K562 (cell line): ENCODE measurements around the gene HBB. TPM values are rescaled to one million over a fixed set of nuclear protein-coding genes. Genes with fewer than 3 reads are reported as not detected.

Experiments used
- ARHGAP35 ChIP-seq: fragments of 450-650 bp; IDR thresholded peaks from 2 replicates; pipeline ENCODE4 v1.6.1; 2018; ENCODE audit not compliant: partially characterized antibody
- ARNT ChIP-seq, 2 experiments: fragments of 450-650 bp; IDR thresholded peaks; 2 replicates each; pipeline ENCODE4 v1.6.1; 2016; ENCODE audit warnings: mild to moderate bottlenecking in 1 of 2
- CTBP1 ChIP-seq: fragments of 450-650 bp; IDR thresholded peaks from 2 replicates; pipeline ENCODE4 v1.6.1; 2016; ENCODE audit warnings: borderline replicate concordance
- GATA2 ChIP-seq: sonication (generic); formaldehyde crosslinking; IDR thresholded peaks from 2 replicates; pipeline ENCODE4 v1.4.0; 2020; ENCODE audit warnings: mild to moderate bottlenecking, missing genetic modification reagents
- MYC ChIP-seq, 2 experiments: fragments of 250-450 bp in 1 of 2; sonication (Bioruptor Pico) in 1 of 2; IDR thresholded peaks; 2 replicates each; pipeline versions ENCODE4 v1.5.1 to v1.6.1; 2012 to 2021; ENCODE audit warnings: low read depth in 2 of 2, borderline replicate concordance in 1 of 2, improper control_type of control experiment in 1 of 2, low read length in 1 of 2, mild to moderate bottlenecking in 1 of 2, moderate library complexity in 1 of 2
- NFXL1 ChIP-seq: fragments of 450-650 bp; formaldehyde crosslinking; IDR thresholded peaks from 2 replicates; pipeline ENCODE4 v1.4.0; 2021; ENCODE audit warnings: mild to moderate bottlenecking
- SIX5 ChIP-seq, 2 experiments: IDR thresholded peaks; 2 replicates each; pipeline ENCODE4 v1.6.1; 2011; ENCODE audit warnings: low read length in 2 of 2, borderline replicate concordance in 1 of 2, low read depth in 1 of 2, mild to moderate bottlenecking in 1 of 2, moderate library complexity in 1 of 2; ENCODE audit not compliant: insufficient read depth in 1 of 2
- SMARCA4 ChIP-seq: fragments of 450-650 bp; IDR thresholded peaks from 2 replicates; pipeline ENCODE4 v1.6.1; 2016
- SRF ChIP-seq, 2 experiments: fragments of 250-450, 450-650 bp in 1 of 2; sonication (Bioruptor Pico) in 1 of 2; sonication (generic) in 1 of 2; formaldehyde crosslinking; IDR thresholded peaks; 2 replicates each; pipeline versions ENCODE4 v1.5.0 to v1.5.1; 2020 to 2022; ENCODE audit warnings: mild to moderate bottlenecking in 1 of 2, missing genetic modification reagents in 1 of 2
- SRSF1 ChIP-seq: fragments of 200-400 bp; formaldehyde crosslinking; IDR thresholded peaks from 2 replicates; pipeline ENCODE4 v1.6.1; 2017; ENCODE audit warnings: mild to moderate bottlenecking, low read depth, low read length, moderate library complexity
- TAF9B ChIP-seq: fragments of 450-650 bp; IDR thresholded peaks from 2 replicates; pipeline ENCODE4 v1.6.1; 2018; ENCODE audit warnings: mild to moderate bottlenecking; ENCODE audit not compliant: partially characterized antibody
- ZC3H8 ChIP-seq: fragments of 450-650 bp; IDR thresholded peaks from 2 replicates; pipeline ENCODE4 v1.6.1; 2017
- ZNF197 ChIP-seq: fragments of 200-800 bp; sonication (Bioruptor generic); IDR thresholded peaks from 2 replicates; pipeline ENCODE4 v1.6.1; 2016; ENCODE audit warnings: low read depth, missing genetic modification characterization, missing compliant biosample characterization
- ZNF274 ChIP-seq: IDR thresholded peaks from 2 replicates; pipeline ENCODE4 v1.6.1; 2011; ENCODE audit warnings: low read depth, mild to moderate bottlenecking, low read length, moderate library complexity, borderline replicate concordance
- ZNF316 ChIP-seq: fragments of 450-650 bp; IDR thresholded peaks from 2 replicates; pipeline ENCODE4 v1.6.1; 2016
- polyA plus RNA-seq, 8 experiments: library from polyadenylated mRNA; depleted of rRNA in 4 of 8; stranded (reverse) in 5 of 8; unstranded in 3 of 8; fragments of >200 nt; fragmentation: Nextera tagmentation in 2 of 8; fragmentation: Illumina TruSeq in 1 of 8; extraction: Ambion mirVana in 2 of 8; extraction: Trizol in 1 of 8; gene quantifications; 2 replicates each; pipeline versions ENCODE4 v1.2.1 to v1.2.3, GENCODE V29; 2011 to 2014; ENCODE audit warnings: inconsistent platforms in 1 of 8, missing spikeins in 1 of 8
- total RNA-seq, 7 experiments: library from RNA; depleted of rRNA in 6 of 7; stranded (reverse); fragments of >200 nt in 6 of 7; fragmentation: Illumina TruSeq in 2 of 7; extraction: Trizol in 2 of 7; gene quantifications; 2 replicates each; pipeline versions ENCODE4 v1.2.1 to v1.2.3, GENCODE V29; 2011 to 2021; ENCODE audit warnings: low replicate concordance in 1 of 7
- TF ChIP-seq, protein P1 (sequence below): fragments of 200-400 bp; formaldehyde crosslinking; IDR thresholded peaks from 2 replicates; pipeline ENCODE4 v1.6.1; 2017; ENCODE audit warnings: mild to moderate bottlenecking, low read depth, low read length, moderate library complexity
- TF ChIP-seq, protein P2 (sequence below): fragments of 450-650 bp; IDR thresholded peaks from 2 replicates; pipeline ENCODE4 v1.7.1; 2018; ENCODE audit warnings: mild to moderate bottlenecking, low read depth; ENCODE audit not compliant: partially characterized antibody
- TF ChIP-seq, protein P3 (sequence below): fragments of 450-650 bp; IDR thresholded peaks from 2 replicates; pipeline ENCODE4 v1.6.1; 2017; ENCODE audit warnings: antibody characterized with exemption, mild to moderate bottlenecking
- TF ChIP-seq, protein P4 (sequence below): sonication (generic); formaldehyde crosslinking; IDR thresholded peaks from 2 replicates; pipeline ENCODE4 v1.8.1; 2023; ENCODE audit warnings: mild to moderate bottlenecking, missing genetic modification reagents

HBB gene
- total and polyA plus RNA-seq, 9 of the 15 experiments (the other 6 are each of a cell fraction or from before 2014, with no cell fraction given), result 0.33 to 3.4 (median 1.2) TPM; not detected in 2

DNA sequence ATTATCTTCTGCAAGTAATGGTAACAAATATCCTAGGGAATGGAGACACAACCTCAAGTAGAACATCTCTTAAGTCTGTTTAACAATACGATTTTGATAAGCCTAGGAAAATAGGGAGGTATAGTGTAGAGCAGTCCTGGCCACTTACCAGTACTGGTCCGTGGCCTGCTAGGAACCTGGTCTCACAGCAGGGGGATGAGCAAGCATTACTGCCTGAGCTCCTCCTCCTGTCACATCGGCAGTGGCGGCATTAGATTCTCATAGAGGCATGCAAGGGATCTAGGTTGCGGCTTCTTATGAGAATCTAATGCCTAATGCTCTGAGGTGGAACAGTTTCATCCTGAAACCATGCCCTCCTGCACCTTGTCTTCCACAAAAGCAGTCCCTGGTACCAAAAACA, 30.8 kb downstream of the HBB start (continued):
- TF ChIP-seq ZNF316 (peak; percentile 63), TAF9B (no peak), SRSF1 (no peak), SMARCA4 (peak; percentile 30; the same call in 1 of the 2 replicates), ZNF197 (CRISPR knock-in tag) (no peak), GATA2 (no peak), SIX5 (IDR thresholded peaks at IDR 0.05; ENCODE audit: borderline replicate concordance in 1 of 2, insufficient read depth in 1 of 2, low read depth in 1 of 2, low read length in 2 of 2) (no peak), ARNT (IDR thresholded peaks at IDR 0.05) (0 out of 4 replicates have a peak, but pooled peaks of 1 of the 2 experiments have one; percentile 21), MYC (IDR thresholded peaks at IDR 0.05; ENCODE audit: low read depth, low read length) (peak; percentile 33; the same call in 1 of the 2 replicates), MYC (CRISPR knock-in tag; IDR thresholded peaks at IDR 0.05; ENCODE audit: borderline replicate concordance, low read depth) (no peak), ARHGAP35 (no peak), ZNF274 (no peak), ZC3H8 (no peak), SRF (CRISPR knock-in tag; IDR thresholded peaks at IDR 0.05) (no peak), NFXL1 (CRISPR knock-in tag) (no peak), CTBP1 (peak; percentile 29; the same call in 1 of the 2 replicates)
- TF ChIP-seq, protein P1, sequence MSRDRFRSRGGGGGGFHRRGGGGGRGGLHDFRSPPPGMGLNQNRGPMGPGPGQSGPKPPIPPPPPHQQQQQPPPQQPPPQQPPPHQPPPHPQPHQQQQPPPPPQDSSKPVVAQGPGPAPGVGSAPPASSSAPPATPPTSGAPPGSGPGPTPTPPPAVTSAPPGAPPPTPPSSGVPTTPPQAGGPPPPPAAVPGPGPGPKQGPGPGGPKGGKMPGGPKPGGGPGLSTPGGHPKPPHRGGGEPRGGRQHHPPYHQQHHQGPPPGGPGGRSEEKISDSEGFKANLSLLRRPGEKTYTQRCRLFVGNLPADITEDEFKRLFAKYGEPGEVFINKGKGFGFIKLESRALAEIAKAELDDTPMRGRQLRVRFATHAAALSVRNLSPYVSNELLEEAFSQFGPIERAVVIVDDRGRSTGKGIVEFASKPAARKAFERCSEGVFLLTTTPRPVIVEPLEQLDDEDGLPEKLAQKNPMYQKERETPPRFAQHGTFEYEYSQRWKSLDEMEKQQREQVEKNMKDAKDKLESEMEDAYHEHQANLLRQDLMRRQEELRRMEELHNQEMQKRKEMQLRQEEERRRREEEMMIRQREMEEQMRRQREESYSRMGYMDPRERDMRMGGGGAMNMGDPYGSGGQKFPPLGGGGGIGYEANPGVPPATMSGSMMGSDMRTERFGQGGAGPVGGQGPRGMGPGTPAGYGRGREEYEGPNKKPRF, result no peak
- TF ChIP-seq, protein P2, sequence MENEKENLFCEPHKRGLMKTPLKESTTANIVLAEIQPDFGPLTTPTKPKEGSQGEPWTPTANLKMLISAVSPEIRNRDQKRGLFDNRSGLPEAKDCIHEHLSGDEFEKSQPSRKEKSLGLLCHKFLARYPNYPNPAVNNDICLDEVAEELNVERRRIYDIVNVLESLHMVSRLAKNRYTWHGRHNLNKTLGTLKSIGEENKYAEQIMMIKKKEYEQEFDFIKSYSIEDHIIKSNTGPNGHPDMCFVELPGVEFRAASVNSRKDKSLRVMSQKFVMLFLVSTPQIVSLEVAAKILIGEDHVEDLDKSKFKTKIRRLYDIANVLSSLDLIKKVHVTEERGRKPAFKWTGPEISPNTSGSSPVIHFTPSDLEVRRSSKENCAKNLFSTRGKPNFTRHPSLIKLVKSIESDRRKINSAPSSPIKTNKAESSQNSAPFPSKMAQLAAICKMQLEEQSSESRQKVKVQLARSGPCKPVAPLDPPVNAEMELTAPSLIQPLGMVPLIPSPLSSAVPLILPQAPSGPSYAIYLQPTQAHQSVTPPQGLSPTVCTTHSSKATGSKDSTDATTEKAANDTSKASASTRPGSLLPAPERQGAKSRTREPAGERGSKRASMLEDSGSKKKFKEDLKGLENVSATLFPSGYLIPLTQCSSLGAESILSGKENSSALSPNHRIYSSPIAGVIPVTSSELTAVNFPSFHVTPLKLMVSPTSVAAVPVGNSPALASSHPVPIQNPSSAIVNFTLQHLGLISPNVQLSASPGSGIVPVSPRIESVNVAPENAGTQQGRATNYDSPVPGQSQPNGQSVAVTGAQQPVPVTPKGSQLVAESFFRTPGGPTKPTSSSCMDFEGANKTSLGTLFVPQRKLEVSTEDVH, result no peak
- TF ChIP-seq, protein P3, sequence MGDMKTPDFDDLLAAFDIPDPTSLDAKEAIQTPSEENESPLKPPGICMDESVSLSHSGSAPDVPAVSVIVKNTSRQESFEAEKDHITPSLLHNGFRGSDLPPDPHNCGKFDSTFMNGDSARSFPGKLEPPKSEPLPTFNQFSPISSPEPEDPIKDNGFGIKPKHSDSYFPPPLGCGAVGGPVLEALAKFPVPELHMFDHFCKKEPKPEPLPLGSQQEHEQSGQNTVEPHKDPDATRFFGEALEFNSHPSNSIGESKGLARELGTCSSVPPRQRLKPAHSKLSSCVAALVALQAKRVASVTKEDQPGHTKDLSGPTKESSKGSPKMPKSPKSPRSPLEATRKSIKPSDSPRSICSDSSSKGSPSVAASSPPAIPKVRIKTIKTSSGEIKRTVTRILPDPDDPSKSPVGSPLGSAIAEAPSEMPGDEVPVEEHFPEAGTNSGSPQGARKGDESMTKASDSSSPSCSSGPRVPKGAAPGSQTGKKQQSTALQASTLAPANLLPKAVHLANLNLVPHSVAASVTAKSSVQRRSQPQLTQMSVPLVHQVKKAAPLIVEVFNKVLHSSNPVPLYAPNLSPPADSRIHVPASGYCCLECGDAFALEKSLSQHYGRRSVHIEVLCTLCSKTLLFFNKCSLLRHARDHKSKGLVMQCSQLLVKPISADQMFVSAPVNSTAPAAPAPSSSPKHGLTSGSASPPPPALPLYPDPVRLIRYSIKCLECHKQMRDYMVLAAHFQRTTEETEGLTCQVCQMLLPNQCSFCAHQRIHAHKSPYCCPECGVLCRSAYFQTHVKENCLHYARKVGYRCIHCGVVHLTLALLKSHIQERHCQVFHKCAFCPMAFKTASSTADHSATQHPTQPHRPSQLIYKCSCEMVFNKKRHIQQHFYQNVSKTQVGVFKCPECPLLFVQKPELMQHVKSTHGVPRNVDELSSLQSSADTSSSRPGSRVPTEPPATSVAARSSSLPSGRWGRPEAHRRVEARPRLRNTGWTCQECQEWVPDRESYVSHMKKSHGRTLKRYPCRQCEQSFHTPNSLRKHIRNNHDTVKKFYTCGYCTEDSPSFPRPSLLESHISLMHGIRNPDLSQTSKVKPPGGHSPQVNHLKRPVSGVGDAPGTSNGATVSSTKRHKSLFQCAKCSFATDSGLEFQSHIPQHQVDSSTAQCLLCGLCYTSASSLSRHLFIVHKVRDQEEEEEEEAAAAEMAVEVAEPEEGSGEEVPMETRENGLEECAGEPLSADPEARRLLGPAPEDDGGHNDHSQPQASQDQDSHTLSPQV, result no peak; the same call in 1 of the 2 replicates
- TF ChIP-seq, protein P4, sequence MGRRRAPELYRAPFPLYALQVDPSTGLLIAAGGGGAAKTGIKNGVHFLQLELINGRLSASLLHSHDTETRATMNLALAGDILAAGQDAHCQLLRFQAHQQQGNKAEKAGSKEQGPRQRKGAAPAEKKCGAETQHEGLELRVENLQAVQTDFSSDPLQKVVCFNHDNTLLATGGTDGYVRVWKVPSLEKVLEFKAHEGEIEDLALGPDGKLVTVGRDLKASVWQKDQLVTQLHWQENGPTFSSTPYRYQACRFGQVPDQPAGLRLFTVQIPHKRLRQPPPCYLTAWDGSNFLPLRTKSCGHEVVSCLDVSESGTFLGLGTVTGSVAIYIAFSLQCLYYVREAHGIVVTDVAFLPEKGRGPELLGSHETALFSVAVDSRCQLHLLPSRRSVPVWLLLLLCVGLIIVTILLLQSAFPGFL (CRISPR knock-in tag), result no peak
